DMS53 (cell line): ENCODE results near the gene CNOT4.

Source experiments
- DNase-seq: peaks from one replicate; lab custom pipeline; 2025; lab: John Stamatoyannopoulos, UW

CNOT4 gene

GRCh38 chr7:135509839-135510591 is at the start of gene CNOT4:
Gene CNOT4 (minus strand): TSS chr7:135510102. CDS start chr7:135438331, 71,771 bp downstream.
- DNase-seq = peak; percentile 99

GRCh38 chr7:135558881-135559280 is 49.0 kb upstream of the CNOT4 start:
- no peak for DNase-seq

GRCh38 chr7:135558337-135558767 is 48.5 kb upstream of the CNOT4 start:
- DNase-seq = peak; percentile 83

- peak; percentile 95 for DNase-seq
Observed at GRCh38 chr7:135557455-135558336, 47.8 kb upstream of the CNOT4 start, which contains the start of gene NUP205. Gene NUP205 (plus strand): TSS chr7:135557917. CDS start chr7:135557945, 28 bp downstream.

- DNase-seq = no peak
Observed at GRCh38 chr7:135553346-135553745, 43.4 kb upstream of the CNOT4 start.

GRCh38 chr7:135552148-135552547 is 42.2 kb upstream of the CNOT4 start:
- no peak for DNase-seq

GRCh38 chr7:135550196-135550595 is 40.3 kb upstream of the CNOT4 start:
- DNase-seq = no peak

- DNase-seq = no peak
Observed at GRCh38 chr7:135541029-135541428, 31.1 kb upstream of the CNOT4 start.

GRCh38 chr7:135539629-135540028 is 29.7 kb upstream of the CNOT4 start:
- DNase-seq = no peak

GRCh38 chr7:135538376-135538775 is 28.5 kb upstream of the CNOT4 start:
- DNase-seq = no peak

GRCh38 chr7:135537905-135538304 is 28.0 kb upstream of the CNOT4 start:
- no peak for DNase-seq

- DNase-seq = no peak
Observed at GRCh38 chr7:135537453-135537852, 27.6 kb upstream of the CNOT4 start.

GRCh38 chr7:135536150-135536549 is 26.2 kb upstream of the CNOT4 start:
- DNase-seq = no peak

GRCh38 chr7:135527025-135527424 is 17.1 kb upstream of the CNOT4 start:
- no peak for DNase-seq

GRCh38 chr7:135525426-135525825 is 15.5 kb upstream of the CNOT4 start:
- no peak for DNase-seq

- no peak for DNase-seq
Observed at GRCh38 chr7:135523146-135523545, 13.2 kb upstream of the CNOT4 start.

- DNase-seq = no peak
Observed at GRCh38 chr7:135522509-135522908, 12.6 kb upstream of the CNOT4 start.

- DNase-seq = no peak
Observed at GRCh38 chr7:135519871-135520270, 10.0 kb upstream of the CNOT4 start.

- DNase-seq = peak; percentile 84
Observed at GRCh38 chr7:135519233-135519688, 9.4 kb upstream of the CNOT4 start.

- peak; percentile 42 for DNase-seq
Observed at GRCh38 chr7:135518748-135519147, 8.8 kb upstream of the CNOT4 start.

- DNase-seq = no peak
Observed at GRCh38 chr7:135517060-135517459, 7.2 kb upstream of the CNOT4 start.

- peak; percentile 60 for DNase-seq
Observed at GRCh38 chr7:135514856-135515255, 5.0 kb upstream of the CNOT4 start.
